Left hindlimb (tissue), 1 donor: ENCODE data around the gene MSI2.
"Not testable (repeated sequence)": the region's sequence is repeated elsewhere in the genome, so short reads cannot be mapped to it uniquely, and the experiment has no call there.

Experiments used
- DNase-seq: peaks from one replicate; pipeline ENCODE4 v3.0.0-alpha.2; 2018

The MSI2 gene

GRCh38 chr17:57490111-57490845, 234.0 kb downstream of the MSI2 start:
- no peak for DNase-seq

- no peak for DNase-seq
These were observed 234.6 kb downstream of the MSI2 start for GRCh38 chr17:57490890-57491289.

DNA sequence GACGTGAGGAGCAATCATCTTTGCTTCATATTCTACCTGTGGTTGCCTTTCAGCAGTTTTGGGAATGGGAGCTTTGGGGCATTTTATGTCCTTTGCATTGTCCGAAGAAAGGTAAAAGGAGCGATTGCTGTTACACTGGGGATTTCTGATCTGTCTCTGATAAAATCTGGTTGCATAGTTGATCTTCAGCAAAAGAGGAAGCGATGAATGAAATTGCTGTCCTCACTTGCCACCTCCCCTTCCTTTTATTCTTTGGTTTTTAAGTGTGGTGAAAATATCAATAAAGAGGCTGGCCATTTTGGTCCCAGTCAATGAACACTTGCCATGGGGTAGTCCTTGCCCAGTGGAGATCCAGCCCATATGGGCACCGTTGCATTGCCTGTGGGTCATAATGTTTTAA, 236.8 kb downstream of the MSI2 start:
- DNase-seq, result no peak

DNA sequence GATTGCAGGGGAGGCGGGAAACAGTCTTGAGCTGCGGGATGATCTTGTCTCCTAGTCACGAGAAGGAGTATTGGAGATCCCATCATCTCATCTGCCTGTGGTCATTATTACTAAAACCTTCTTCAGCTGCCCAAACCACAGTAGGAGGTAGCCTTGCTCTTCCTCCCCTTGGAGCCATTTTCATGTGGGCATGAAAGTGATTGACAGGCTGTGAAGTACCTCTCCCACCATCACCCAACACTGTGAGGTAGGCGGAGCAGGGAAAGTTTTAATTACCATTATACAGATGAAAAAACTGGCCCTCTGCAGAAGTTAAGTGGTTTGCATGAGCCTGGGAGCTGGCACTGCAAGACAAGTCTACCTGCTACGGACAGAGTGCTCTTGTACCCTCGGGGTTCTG, 237.3 kb downstream of the MSI2 start:
- DNase-seq, result no peak

DNA sequence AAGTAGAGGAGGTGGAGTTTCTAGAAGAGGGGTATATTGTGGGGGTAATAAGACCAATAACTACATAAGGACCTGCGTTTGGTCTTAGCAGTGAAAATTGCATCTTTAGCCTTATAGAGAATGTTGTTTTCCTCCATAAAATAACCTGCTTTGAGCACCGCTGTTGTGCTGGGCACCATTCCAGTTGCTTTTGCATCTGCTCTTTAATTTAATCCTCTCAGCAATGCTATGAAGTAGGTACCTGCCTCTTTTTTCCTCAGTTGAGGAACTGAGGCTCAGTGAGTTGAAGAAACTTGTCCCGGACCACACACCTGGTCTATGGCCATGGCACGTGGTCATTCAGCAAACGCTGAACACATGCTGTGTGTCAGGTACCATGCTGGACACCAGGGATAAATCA, 238.1 kb downstream of the MSI2 start:
- DNase-seq, result no peak

DNA sequence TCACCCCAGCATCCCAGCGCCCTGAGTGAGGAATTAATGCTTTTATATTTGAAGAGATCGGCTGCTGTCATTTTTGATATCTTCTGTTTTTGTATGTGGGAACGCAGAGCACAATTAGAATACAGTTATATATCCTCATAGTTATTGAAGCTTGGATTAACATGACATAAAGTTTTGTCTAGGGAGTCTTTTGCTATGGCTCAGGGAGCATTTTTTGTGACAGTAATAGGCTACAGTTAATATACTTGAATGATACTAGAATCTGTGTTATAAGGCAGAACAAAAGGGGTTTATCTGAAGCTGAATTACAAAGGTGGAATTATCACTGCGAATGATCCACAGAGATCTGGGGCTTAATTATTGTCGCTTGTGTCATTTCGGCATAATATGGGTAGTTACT, 239.4 kb downstream of the MSI2 start:
- no peak for DNase-seq

GRCh38 chr17:57496382-57496781, 240.1 kb downstream of the MSI2 start:
- no peak for DNase-seq

DNA sequence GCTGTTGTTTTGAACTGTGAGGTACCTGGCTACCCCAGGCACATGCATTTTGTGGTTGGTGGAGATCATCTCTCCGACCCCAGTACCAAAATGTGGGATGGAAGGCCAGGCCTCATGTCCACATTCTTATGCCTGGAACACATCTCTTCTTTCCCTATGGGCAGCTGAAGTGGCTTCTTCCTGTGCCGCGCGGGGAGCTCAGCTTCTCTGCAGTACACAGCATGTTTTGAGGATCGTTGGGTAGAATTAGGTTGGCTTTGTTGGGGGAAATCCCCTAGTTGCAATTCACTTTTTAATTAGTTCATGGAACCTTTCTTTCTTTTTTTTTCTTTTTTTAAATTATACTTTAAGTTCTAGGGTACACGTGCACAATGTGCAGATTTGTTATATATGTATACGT, 242.1 kb downstream of the MSI2 start:
- DNase-seq, result no peak

- DNase-seq, result not testable (repeated sequence)
These were observed 242.9 kb downstream of the MSI2 start for GRCh38 chr17:57499221-57499620.

DNA sequence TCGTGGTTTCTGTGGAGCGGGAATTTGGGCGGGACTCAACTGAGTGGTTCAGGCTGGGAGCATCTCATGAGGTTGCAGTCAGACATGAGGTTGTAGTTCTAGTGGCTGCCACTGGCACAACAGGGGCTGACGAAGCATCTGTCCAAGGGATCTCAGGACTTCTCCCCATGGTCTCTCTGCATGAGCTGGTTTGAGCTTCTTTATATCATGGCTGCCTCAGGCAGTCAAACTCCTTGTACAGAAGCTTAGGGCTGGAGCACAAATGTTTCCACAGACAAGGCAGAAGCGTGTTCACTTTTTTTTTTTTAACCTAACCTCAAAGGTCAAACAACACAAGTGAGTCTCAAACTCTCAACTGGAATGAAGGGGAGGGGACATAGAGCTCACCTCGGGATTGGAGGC, 243.3 kb downstream of the MSI2 start:
- no peak for DNase-seq

DNA sequence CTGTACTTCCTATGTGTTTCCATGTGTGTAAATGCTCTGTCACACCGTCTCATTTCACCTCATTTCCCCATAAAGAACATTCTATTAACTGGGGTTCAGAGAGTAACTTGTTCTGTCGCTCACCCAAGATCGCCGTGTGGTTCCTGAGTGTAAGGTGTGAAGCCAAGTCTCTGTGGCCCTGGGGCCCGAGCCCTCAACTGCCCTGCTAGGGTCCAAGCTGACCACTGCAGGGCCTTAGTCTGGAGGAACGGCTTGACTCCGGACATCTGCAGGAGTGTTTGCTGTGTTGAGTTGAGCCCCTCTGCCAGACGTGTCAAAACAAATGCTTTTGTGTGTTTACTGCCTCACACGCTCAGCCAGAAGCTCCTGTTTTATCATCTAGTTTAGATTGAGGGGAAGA, 244.7 kb downstream of the MSI2 start:
- no peak for DNase-seq

DNA sequence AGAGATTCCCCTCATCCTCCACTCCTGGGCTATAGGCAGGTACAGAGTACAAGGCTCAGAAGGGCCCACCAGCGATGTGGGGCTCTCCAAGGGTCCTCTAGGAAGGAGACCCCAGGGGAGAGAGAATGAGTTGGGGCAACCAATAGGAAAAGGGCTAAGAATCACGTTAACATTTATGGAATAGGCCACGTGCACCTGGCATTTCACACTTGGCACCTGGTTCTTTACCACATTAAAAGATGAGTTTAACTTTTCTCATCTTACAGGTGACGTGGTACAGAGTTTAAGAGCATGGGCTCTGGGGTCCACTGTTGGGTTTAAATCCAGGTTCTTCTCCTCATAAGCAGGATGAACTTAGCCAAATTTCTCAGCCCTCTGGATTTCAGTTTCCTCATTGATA, 245.7 kb downstream of the MSI2 start:
- DNase-seq, result no peak

DNA sequence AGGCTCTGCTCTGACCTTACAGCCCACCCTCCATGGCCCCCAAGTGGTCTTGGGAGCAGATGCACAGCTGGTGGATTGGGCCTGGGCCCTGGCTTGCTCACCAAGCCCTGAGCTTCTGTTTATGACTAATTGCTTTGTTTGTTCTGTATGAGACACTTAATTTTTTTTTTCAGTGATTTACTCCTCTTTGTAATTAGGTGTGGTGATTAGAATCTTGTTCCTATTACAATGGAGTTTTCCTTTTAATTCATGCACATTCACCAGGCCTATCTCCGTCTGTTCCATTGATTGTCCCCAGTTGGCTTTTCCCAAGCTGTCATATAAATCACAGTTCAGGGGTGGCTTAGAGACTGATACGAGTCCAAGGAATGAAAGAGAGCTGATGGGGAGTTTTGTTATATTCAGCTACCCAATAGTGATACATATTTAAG, 246.5 kb downstream of the MSI2 start:
- DNase-seq, result no peak

DNA sequence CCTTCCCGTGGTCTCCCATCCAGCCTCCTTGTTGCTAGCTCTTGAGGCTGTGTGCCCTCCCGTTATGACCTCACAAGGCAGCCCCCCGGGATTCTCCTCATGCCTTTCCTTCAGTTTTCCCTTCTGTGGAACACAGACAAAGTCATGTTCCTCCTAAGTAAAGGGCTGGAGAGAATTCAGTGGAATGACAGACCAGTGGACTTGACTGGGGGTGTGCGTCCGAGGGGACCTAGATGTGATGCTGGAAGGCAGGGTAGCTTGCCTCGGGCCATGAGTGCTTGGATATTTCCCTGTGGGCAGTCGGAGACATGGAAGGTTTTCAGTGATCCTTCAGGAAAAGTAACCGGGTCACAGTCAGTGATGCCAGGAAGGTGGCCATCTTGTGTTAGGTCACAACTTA, 247.9 kb downstream of the MSI2 start:
- no peak for DNase-seq

DNA sequence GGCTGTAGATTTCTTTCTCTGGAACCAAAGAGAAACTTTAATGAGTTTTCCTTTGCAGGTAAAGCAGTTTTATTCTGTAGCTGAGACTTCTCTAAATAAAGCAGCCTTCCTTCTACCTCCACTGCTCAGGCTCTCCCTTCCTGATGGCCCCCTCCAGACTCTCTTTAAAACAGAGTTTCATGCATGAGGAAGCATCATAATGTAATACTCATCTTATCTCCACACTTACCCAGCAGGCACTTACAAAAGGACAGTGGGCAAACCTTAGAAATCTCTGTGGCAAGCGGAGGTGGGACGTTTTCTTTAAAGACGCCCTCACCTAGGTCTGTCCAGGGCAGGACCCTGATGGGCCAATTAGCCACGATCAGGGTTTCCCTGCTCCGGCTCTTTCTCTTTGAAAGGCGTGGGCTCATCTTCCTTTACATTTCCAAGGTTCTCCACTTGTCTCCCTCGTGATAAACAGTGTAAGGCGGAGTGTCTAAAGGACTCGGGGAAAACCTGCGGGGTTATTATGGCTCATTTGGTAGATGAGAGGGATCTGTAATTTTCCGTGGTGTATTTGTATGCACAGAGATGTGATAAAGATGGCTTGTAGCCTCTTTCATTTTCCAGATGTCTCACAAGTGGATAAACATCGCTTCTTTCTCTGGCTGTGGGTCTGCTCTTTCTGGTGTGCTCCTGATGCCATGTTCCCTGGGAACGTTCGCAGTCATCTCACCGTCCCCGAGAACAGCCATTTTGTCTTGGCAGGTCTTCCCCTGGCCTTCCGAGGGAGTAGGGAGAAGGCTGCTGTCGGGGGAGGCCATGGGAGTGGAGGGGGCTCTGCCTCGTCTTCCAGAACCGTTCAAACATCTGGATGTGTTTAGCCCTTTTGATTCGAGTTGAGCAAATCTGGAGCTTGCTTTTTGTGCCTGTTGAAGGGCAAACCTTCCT, 249.8 kb downstream of the MSI2 start:
- no peak for DNase-seq

DNA sequence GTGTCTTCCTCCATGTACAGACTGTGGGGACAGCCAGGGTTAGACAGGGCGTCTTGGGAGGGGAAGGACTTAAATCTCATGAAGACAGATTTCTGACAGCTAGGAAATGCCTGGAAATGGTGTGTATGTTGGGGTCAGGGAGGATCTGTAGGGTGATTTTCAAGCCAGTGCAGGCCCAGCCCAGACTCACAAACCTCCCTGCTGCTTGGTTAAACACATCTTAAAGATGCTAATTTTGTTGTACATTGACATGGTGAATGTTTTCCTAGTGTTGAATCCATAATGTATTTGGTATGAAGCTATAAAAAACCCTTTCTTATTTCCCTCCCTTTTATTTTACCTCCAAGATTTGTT, 250.4 kb downstream of the MSI2 start:
- DNase-seq, result no peak

DNA sequence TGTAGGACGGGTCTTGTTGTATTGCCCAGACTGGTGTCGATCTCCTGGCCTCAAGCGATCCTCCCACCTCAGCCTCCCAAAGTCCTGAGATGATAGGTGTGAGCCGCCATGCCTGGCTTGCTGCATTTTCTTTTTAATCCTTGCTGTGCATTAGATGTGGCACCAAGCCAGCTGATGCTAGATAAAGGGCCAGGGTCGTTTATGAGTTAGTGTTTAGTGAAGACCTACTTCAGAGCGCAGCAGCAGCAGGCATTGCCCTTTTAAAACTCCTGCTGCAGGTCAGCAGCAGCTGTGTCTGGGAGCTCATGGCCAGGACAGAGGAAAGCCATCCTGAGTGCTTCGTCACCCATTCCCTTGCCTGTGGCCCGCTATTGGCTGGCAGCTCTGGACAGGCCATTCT, 251.5 kb downstream of the MSI2 start:
- no peak for DNase-seq

- no peak for DNase-seq
These were observed 252.3 kb downstream of the MSI2 start for GRCh38 chr17:57508671-57509070.

DNA sequence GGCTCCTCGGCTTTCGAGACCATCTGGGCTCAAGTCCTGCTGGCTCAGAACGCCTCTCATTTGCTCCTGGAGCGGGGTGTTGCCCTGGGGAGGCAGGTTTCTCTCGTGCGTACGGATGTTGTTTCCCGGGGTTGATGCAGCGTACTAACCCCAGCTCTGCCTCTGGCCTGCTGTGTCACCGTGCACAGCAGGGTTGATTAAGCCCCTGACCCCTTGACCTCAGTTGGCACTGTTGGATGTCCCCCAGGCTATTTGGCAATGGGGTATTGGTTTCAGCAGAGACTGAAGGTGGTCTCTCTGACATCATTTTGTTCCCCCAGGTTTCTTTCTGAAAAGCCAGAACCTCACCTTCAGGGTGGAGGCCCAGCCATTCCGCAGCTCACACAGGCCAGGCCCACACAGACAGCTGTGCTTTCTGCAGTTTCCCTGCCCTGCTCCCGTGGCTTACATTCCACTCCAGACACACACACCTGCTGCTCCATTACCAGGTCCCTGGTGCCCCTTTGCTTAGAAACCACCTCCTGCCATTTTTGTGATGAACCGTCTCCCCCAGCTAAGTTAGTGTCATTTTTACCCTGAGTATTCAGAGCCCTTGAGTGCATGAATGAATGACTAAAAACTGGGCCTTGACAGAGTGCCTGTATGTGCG, 255.3 kb downstream of the MSI2 start:
- DNase-seq, result no peak

DNA sequence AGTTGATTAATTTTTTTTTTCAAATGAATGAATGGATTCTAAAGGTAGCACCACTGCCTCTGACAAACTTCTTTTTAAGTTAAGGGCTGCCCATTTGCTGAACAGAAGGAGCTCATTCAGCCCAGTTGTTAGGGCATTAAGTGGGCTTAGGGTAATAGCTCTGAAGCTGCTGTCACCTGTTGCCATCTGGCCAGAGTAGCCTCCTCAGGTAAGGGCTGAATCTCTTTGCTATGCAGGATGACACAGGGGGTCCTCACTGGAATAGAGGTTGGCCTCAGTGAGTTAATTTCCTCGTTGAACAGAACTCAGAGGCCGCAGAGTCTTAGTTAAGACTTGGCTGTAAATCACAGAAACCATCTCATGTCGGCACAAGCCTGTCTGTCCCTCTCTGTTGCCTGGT, 255.9 kb downstream of the MSI2 start:
- no peak for DNase-seq

DNA sequence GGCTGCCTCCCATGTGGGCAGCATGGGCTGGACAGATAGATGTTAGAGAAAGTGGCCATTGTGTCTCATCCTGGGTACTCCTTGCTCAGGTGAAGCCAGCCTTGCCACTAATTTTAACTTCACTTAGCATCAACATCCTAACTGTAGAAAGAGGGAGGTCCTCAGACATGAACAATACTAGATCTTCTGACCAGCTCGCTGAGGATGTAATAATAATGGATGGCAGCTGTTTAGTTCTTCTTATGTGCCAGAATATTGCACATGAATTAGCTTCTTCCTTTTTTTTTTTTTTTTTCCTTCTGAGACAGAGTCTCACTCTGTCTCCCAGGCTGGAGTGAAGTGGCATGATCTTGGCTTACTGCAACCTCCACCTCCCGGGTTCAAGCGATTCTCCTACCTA, 256.4 kb downstream of the MSI2 start:
- no peak for DNase-seq

- DNase-seq, result no peak
These were observed 257.2 kb downstream of the MSI2 start for GRCh38 chr17:57513569-57513968.

GRCh38 chr17:57514614-57515013, 258.3 kb downstream of the MSI2 start:
- no peak for DNase-seq

DNA sequence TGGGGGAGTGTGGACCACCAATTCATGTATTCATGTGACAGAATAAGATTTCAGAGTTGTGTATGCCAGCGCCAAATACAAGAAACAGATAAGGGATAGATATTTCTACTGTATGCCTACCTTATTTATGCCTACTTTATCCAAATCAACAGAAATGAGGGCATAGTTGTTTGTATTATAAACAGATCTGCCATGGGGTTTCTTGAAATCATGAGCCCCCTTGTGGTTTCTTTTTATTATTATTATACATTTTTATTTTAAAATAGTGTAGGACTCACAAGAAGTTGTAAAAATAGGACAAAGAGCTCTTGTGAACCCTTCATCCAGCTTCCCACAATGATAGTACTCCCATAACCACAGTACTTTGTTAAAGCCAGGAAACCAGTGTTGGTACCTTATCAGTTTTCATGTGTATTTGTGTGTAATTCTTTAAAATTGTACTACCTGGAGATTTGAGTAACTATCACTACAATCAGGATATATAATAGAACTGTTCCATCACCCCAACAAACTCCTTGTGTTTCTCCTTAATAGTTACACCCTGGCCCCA, 259.4 kb downstream of the MSI2 start:
- no peak for DNase-seq
